GM18520 (cell line): Measurements from ENCODE around the gene FBXW11.
"Not testable (repeated sequence)": the region's sequence is repeated elsewhere in the genome, so short reads cannot be mapped to it uniquely, and the experiment has no call there.

Source experiments
- ATAC-seq: cut with Tn5 transposase; IDR thresholded peaks from one replicate; pipeline ENCODE4 v1.9.1; 2021; ENCODE audit not compliant: unreplicated experiment

The FBXW11 gene

GRCh38 chr5:172020110-172020786 is 13.8 kb upstream of the FBXW11 start:
- ATAC-seq = not testable (repeated sequence)

GRCh38 chr5:172015346-172015745 is 8.9 kb upstream of the FBXW11 start:
- no peak for ATAC-seq

- no peak for ATAC-seq
These were observed 3.8 kb upstream of the FBXW11 start for GRCh38 chr5:172010278-172010677.

- no peak for ATAC-seq
These were observed 3.3 kb upstream of the FBXW11 start for GRCh38 chr5:172009536-172010270.

- no peak for ATAC-seq
These were observed 2.3 kb upstream of the FBXW11 start for GRCh38 chr5:172008689-172009141.

- no peak for ATAC-seq
These were observed 1.6 kb upstream of the FBXW11 start for GRCh38 chr5:172008111-172008455.

- ATAC-seq = no peak
These were observed 1.0 kb upstream of the FBXW11 start for GRCh38 chr5:172007175-172008110.

- ATAC-seq = no peak
These were observed 624 bp downstream of the FBXW11 start for GRCh38 chr5:172005708-172006320.

GRCh38 chr5:172004824-172005237 is 1.6 kb downstream of the FBXW11 start:
- no peak for ATAC-seq

GRCh38 chr5:172003746-172004145 is 2.7 kb downstream of the FBXW11 start:
- ATAC-seq = no peak

- no peak for ATAC-seq
These were observed 3.5 kb downstream of the FBXW11 start for GRCh38 chr5:172002840-172003512.

- ATAC-seq = no peak
These were observed 4.1 kb downstream of the FBXW11 start for GRCh38 chr5:172002310-172002709.

GRCh38 chr5:171999877-172000276 is 6.6 kb downstream of the FBXW11 start:
- ATAC-seq = no peak

- no peak for ATAC-seq
These were observed 7.3 kb downstream of the FBXW11 start for GRCh38 chr5:171999100-171999499.

- ATAC-seq = no peak
These were observed 9.4 kb downstream of the FBXW11 start for GRCh38 chr5:171997011-171997410.

GRCh38 chr5:171992813-171993212 is 13.6 kb downstream of the FBXW11 start:
- no peak for ATAC-seq

- no peak for ATAC-seq
These were observed 14.1 kb downstream of the FBXW11 start for GRCh38 chr5:171992305-171992704.

GRCh38 chr5:171990713-171991015 is 15.8 kb downstream of the FBXW11 start:
- ATAC-seq = no peak

GRCh38 chr5:171989946-171990712 is 16.3 kb downstream of the FBXW11 start:
- no peak for ATAC-seq

GRCh38 chr5:171989276-171989675 is 17.2 kb downstream of the FBXW11 start:
- peak; percentile 56 for ATAC-seq
